Measurements from ENCODE around the gene LAMA5.

GRCh38 chr20:62314339-62314638 is 52.8 kb downstream of the LAMA5 start:
- TF ChIP-seq TAF1 (IDR thresholded peaks at IDR 0.05; ENCODE audit: borderline replicate concordance, insufficient read depth, low read length) = no peak
- TF ChIP-seq POLR2AphosphoS5 (IDR thresholded peaks at IDR 0.05; ENCODE audit: low read depth, low read length) = no peak
- no peak for TF ChIP-seq REST (IDR thresholded peaks at IDR 0.05; ENCODE audit: insufficient read depth in 1 of 2, low read depth in 2 of 2, low read length in 2 of 2)
- TF ChIP-seq SIN3A (IDR thresholded peaks at IDR 0.05; ENCODE audit: borderline replicate concordance, insufficient read depth, low read length) = no peak

All from PFSK-1 (cell line).